HPDE6-E6E7 (cell line): ENCODE results near the gene SLX9.

Experiments used
- DNase-seq: peaks from one replicate; pipeline ENCODE4 v3.0.0; 2011; ENCODE audit warnings: missing footprints; ENCODE audit errors: extremely low spot score

SLX9 gene

DNA sequence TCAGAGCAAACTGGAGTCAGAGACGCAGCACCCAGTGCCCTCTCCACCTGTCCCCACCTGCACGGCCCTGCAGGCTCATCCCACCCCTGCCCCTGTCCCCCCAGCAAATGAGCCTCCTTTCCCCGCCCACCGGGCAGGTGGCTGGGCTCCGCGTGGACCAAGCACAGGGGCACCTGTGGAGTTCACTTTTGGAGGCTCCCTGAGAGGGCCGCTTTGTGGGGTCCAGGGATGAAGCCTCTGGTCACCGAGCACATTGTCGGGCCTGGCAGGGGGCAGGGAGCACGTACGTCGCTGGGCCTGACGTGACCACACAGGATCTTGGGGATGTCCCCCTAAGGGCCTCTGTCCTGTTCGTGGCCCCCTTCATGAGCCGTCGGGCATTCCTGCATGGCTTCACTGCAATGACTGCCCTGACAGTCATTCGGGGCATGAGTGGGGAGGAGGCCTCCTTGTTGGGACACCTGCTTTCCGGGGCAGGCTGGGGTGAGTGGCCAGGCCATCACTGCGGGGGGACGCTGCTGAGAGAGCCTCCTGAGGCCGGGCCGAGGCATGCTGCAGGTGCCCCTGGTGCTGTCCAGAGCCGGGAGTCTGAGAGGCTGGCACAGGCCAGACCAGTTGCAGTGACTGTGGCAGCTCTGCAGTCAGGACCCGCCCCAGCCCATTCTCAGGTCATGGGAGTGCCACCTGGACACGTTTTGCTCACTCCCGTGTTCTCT lies 19.7 kb downstream of the SLX9 start:
- DNase-seq: no peak

DNA sequence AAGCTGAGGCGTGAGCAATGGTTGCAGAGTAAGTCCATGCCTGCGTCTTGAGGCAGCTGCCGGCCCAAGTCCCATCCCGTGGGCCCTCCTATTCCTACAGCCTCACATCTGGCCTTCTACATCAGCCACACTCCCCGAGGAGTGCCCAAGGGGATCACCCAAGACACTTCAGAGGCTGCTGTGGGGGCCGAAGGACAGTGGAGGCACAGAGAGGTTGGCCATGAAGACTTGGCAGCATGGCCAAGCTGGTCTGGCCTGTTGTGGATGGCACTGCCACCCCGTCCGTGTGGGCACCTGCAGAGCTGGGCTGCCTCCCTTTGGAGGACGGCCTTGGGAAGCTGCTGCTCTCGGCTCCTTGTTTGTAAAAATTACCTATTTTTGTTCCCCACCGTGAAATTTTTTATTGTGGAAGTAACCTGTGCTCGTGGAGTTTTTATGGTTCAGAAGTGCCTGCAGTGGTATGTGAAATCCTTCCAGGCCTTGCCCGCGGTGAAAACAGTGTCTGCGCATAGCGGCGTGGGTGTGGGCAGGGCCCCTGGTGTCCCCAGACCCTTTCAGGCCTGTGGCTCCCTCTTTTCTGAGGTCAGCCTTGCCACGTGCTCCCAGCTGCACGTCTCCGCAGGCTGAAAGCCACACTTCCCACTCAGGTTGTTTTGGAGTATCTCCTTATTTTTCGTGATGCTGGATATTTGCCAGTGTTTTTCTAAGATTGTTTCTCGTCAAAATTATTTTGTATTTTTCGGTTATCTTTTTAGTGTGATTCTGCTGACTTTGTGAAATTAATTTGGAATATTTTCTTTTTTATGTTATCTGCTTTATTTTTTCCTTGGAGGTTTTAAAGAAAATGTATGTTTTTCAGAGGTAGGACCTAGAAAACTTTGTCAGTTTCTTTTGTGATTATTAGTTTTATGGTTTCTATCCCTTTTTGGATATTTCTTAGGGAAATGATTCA lies 20.6 kb downstream of the SLX9 start:
- no peak for DNase-seq

DNA sequence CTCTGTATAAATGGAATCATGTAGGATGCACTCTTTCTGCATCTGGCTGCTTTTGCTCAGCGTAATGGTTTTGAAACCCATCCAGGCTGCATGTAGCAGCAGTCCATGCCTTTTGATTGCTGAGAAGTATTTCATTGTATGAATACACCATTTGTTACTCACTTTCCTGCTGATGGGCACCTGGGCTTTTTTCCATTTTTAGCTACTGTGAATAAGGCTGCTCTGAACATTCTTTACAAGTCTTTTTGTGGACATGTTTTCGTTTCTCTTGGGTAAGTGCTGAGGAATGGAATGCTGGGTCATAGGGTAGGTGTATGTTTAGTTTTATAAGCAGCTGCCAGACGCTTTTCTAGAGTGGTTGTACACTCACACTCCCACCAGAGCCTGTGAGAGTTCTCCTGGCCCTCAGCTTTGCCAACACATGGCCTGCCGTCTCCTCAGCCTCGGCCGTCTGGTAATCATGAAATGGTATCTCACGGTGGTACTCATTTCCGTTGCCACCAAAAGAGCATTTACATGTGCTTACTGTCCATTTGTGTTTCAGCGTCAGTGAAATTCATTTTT lies 22.7 kb downstream of the SLX9 start:
- no peak for DNase-seq

DNA sequence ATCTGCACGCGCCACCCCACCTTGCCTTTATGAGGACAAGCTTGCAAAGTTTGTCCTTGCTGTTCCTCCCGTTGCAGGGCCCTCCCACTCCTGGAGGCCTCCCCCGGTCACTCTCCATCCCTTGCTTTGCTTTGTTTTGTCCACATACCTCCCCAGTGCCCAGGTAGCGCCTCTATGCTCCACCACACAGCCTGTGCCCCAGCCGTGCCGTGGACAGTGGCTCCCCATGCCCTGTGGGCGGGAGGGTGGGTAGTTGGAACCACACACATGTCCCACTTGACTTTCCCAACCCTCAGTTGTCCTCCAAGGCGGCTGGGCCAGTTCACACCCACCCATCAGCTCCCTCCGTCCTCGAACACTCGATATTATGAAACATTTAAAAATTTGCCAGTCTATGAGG lies 24.6 kb downstream of the SLX9 start:
- DNase-seq: no peak

DNA sequence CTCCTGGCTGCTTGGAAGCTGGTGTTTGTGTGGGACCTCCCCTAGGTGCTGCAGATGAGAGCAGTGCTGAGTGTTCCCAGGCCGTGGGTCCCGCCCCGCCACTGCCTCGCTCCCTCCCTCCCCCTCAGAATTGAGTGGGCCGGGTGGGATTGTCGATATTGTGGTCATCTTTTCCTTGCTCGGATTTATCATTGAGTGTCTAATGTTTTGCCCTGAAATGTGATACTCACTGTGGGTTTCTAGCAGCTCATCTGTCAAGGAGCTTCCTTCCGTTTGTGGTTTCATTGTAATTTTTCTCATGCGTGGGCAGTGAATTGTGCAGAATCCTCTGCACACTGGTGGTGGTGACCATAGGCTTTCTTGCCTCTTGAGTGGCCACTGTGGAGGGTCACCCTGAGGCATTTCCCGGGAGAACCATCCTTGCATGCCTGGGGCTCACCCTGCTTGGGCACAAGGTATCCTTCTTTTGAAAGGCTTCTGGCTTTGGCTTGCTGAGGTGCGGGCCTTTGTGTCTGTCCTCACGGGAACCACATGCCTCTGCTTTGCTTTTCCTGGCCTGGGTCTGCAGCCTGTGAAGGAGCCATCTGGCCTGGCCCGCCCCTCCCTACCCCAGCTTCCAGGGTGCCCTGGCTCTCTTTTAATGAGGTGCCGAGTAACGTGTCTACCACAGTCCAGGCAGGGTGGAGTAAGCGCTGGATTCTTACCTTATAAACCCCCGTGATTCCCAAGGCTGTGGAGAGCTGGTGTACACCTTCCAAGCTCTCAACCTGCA lies 25.6 kb downstream of the SLX9 start:
- DNase-seq: no peak

DNA sequence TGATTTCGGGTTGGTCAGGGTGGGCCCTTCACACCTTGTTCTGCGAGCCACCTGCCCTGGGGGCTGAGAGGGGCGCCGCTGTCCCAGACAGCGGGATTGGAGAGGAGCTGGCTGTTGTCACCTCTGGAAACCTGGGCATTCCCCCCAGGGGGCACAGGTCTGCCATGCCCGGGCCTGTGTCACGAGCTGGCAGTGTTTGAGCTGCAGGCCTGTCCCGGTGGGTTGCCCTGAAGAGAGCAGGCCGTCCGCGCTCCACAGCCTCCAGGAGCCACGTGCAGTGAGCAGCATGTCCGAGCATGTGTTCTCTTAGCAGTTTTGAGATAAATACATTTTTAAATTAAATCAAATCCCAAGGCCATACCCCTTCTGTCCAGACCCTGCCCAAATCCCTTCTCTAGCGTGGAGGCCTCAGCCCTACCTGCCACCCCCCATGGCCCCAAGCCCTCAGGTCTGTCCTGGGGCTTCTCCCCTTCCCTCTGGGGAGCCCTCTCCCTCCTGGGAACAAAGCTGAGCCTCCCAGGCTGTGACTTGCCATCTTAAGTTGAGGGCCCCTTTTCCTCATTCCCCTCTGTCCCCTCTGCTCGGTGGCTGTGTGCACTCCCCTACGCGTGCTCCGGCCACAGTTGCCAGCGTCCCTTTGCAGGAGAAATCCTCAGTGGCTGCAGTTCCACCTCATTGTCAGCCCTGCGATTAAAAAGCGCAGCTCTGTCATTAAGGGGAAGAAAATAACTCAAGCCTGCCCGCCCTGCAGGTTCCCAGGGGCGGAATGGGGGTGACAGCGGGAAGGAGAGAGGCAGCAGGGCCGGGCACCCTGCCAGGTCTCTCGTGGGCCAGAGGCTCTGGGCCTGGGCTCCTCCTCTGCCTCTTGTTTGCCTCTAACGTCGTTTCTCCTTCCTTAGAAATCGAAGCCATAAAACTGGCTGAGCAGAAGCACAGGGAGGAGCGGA lies 26.6 kb downstream of the SLX9 start:
- DNase-seq: no peak

DNA sequence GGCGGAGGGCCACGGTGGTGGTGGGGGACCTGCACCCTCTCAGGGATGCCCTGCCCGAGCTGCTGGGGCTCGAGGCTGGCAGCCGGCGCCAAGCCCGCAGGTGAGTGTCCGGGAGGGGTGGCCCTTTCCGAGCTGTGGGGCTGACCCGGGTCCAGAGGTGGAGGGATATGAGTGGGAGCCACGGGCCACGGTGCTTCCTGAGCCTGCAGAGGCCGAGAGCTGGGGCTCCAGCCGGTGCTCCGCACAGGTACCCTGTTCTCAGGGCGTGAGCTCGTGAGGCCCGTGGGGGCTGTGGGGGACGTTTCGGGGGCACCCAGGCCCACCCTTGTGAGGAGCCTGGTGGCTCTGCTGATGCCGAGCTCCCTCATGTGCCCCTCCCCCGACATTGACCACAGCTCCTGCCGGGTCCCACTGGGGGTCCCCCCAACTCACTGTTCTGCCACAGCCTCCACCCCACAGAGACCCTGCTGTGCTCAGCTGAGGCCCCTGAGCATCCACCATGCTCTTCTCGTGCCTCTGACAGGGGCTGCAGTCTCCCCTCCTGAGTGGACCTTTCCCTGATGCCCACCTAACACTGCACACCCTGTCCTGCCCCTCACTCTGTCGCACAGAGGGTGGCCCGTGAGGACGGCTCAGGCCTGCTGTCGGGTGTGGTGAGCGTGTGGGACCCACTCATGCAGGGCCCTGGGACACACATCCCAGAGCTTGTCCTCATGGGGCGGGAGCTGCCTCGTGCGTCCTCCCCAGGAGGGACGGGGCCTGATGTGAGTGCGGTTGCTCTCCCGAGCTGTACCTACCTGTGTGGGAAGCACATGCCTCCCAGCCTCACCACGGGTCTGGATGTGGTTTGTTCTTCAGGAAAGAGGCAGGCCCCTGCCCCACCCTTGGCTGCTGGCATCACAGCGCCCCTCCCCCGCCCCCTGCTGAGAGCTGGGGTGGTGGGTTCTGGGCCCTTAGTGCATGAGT lies 27.5 kb downstream of the SLX9 start:
- DNase-seq: no peak

DNA sequence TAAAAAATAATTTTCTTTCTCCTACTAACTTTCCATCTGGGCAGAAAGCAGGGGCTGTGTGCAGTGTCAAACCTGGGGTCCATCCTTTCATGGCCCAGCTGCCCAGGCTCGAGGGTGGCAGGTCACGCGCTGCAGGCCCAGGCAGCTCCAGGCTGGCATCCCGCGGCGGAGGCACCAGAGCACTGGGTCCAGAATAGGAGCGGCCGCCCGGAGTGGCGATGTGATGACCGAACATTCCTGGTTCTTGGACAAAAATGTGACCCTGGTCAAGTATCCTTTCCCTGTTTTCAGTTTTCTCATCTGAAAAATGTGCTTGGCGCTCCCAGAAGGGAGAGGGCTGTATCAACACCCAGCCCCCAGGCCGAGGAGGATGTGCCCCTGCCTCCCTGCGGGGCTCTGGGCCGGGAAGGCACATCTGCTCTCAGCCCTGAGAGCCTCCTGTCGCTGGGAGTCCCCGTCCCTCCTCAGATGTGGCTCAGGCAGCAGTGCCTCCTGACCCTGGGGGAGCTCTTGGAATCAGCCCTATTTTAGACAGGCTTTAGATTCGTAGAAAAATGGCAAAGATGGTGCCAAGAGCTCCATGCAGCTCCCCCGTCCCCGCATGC lies 29.3 kb downstream of the SLX9 start:
- DNase-seq: no peak

DNA sequence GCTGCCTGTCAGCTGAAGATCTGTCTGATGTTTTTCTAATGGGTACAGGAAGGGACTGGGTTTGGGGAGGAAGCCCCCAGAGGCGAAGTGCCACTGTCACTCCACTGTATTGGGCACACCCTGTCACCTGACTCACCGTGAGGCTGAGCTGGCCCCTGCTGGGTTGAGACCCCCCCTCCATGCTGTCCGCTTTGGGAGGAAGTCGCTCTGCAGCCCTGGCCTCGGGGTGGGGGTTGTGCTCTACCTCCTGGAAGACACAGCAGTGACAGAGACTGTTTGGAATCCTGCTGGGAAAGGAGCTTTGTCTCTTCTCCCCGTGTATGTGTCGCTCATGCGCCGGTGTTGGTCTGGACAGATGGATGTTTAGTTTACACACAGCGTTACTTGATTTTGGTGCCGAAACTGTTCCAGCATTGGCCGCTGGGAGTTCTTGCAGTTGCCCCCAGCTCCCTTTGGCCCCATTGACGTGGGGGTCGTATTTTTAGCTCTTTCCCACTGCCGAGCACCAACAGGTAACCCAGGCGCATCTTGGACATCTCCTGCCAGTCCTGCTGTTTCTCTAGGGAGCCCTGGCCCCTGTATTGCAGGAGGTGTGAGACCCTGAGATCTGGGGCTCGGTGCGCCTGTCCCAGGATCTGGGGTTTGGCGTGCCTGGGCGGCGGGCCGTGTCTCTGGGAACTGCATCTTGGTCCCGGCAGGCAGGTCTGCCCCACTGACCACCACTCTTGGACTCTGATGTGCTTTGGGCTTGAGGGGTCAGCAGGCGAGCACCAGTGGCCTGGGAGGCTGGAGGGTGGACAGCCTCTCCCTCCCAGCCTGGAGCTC lies 30.3 kb downstream of the SLX9 start:
- DNase-seq: no peak

DNA sequence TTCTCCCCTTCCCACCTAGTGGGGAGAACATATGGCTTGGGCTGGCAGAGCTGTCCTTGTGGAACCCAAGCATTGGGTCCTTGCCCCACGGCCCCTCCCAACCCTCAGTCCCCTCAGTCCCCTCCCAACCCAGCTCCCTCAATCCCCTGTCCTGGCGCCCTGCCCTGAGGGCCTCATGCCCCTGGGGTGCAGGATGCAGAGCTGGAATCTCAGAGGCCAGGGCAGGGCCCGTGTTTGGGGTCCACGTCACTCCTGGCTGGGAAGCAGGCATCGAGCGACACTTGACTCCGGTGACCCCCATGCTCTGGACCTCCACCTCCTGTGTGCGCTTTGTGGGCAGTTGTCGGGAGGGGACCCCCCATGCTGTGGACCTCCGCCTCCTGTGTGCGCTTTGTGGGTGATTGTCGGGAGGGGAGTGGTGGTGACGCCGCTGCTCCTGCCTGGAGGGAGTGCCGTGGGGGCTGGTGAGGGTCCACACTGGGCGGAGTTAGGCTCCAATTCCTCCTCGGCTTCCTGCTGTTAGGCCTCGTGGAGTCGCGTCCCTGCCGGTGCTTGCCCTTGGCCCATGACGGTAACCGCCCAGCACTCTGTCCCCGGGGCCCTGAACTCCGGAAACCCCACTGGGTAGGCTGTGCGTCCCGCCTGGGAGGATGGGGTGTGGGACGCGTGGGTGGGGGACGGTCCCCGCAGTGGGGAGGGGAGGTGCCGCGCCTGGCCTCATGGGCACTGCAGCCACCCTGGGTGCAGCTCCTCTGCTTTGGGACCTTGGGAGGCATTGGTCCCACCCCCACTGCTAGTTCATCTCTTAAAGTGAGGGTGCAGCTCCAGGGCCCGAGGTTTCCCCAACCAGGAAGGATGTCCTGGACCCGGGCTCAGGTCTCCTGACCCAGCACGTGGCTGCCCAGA lies 31.2 kb downstream of the SLX9 start:
- no peak for DNase-seq

DNA sequence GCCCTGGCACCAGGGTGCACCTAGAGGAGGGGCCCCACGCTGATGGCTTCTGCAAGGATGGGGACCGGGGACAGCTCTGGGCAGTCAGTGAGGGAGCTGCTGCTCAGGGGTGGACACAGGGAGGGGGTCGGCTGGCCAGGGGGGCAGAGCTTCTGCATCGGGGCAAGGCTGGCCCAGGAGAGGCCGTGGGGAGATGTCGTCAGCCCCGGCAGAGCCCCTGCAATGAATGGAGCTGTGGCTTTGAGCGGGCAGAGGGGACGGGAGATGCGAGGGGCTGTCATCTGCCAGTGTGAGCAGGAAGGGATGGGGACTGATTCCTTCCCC lies 31.8 kb downstream of the SLX9 start:
- no peak for DNase-seq

DNA sequence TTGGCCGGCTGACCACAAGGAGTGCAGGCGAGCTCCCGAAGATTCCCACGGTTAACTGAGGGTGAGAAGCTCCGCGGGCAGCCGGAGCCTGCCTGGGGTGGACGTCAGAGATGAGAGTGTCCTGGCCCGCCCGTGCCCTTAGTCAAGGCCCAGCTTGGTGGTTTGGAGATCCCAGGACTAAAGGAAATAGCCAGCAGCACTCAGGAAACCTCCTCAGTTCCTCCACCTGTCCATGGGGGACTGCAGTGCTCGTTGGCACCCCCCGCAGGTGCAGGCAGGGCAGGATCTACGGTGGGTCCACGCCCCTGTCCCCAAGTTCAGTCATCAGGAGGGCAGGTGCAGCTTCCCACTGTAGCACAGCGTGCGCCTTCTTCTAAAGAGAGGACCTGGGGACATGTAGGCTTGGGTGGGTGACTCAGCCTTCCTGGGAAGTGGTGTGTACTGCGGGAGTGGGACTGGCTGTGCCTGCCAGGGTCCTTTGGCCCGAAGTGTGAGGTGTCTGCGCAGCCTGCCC lies 32.5 kb downstream of the SLX9 start:
- DNase-seq: no peak

DNA sequence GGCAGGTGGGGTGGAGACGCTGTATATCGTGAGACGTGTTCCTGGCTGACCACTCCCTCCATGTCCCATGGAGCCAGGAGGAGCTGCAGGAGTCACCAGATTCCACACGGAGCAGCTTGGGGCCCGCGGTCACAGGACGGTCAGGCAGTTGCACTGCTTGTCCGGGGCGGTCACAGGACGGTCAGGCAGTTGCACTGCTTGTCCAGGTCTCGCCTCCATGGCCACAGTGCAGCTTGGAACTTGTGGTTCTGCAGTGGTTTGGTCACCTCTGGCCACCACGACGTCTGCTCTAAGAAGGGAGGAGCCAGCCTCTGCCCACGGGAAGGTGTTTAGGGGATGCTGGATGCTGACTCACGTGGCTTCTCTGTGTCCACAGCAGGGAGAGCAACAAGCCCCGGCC lies 33.0 kb downstream of the SLX9 start:
- DNase-seq: no peak

DNA sequence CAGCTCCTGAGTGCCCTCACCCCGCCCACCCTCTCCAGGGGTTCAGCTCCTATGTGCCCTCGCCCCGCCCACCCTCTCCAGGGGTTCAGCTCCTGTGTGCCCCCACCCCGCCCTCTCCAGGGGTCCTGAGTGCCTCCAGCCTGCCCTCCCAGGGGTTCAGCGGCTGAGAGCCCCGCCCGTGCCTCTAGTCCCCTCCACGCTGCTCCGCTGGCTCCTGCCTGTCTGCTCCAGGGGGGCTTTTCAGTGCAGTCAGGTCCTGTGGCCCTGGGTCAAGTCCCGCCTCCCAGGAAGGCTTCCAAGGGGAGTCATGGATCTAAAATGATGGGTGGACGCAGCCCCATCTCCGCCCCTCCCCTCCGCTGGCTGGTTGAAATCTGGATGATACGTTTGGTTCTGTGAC lies 33.8 kb downstream of the SLX9 start:
- no peak for DNase-seq

DNA sequence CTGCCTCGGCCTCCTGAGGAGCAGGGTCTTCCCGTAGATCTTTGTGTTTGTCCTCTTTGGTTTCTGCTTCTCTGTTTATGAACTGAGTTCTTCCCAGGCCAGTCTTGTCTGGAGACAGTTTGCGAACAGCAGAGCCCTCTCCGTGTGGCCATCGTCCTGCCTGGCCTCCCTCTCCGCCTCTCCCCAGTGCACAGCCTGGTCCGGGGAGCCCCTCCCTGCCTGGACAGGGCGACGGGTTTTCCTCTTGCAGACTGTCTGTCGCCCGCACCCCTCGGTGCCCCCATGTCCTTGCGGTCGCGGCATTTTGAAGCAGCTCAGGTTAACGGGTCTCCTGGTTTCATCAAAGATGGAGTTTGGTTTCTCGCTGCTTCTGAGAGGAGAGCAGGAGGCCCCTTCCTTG lies 34.8 kb downstream of the SLX9 start:
- DNase-seq: no peak

DNA sequence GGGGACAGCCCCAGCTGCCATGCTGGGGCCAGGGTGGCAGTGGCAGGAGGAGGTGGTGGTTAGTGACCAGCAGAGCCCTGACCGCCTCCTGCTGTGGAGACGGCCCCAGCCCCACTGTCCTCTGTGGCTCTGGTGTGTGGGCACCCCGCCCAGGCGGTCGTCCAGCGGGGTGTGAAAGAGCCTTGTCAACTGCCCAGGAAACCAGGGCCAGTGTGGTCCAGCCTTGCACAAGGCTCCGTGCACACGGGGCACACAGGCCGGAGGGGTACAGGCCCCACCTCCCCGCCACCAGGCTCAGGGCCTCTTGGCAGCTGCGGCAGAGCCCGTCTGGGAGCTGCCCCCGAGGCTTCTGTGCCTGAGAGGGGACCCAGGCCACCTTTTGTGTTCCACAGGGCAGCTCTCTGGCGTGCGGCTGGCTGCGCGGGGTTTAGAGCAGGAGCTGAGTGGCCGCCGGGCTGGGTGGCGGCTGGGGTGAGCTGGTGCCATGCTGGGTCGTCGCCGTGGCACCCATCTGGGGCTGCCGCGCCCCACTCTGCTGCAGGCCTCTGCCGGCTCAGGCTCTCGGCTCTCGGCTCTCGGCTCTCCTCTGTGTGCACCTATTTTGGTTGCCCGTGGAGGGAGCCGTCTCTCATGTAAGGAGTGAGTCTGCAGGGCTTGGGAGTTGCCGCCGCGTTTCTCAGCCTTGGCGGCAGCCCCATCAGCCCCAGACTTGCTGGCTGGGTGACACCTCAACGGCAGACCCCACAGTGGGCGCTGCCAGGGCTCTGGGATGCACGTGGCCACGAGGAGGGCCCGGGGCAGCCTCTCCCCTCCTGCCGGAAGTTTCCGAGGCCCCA lies 36.1 kb downstream of the SLX9 start:
- DNase-seq: no peak
